TTC549 (cell line): ENCODE measurements around the gene HP1BP3.

Experiments
- FAIRE-seq: peaks from 2 replicates; lab custom pipeline; 2012; peaks lifted over from hg19 to GRCh38; lab: Jason Lieb, UNC

HP1BP3 gene

DNA sequence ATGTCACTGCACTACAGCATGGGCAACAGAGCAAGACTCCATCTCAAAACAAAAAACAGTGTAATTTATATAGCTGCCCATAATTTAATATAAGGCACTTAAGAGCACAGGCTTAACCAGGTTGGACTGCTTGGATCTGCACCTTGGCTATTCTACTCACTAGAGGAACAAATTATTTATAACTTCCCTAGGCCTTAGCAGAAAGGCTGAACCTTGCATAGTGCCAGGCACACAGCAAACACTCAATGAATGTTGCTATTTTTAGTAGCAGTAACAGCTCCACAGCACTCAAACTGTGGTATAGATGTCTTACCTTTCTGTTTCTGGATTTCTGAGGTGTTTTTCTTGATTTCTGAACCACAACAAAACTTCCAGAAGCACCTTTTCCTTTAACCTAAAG is 19.8 kb downstream of the HP1BP3 start:
- no peak for FAIRE-seq

DNA sequence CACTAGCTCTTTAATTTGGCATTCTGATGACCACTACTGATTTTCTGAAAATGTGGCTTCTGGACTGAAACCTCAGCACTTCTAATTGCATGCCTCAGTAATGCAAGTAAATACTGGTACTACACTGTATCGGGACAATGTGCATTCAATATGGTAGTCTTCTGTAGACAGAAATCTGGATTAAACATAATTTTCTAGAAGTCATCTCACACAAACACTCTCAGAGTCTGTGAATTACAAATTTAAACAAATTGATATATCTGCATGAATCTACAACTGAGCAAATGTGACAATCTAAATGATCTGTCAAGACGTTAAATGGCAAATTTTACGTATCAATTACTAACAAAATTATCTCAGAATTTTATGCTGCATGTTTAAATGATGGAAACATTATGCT is 23.7 kb downstream of the HP1BP3 start:
- no peak for FAIRE-seq

DNA sequence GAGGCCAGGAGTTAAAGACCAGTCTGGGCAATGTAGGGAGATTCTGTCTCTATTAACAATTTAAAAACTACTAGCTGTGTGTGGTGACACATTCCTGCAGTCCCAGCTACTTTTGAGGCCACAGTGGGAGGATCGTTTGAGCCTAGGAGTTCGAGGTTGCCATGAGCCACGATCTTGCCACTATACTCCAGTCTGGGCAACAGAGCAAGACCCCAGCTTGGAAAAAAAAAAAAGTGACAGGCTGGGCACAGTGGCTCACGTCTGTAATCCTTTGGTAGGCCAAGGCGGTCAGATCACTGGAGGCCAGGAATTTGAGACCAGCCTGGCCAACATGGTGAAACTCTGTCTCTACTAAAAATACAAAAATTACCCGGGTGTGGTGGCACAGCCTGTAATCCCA is 26.8 kb downstream of the HP1BP3 start:
- no peak for FAIRE-seq

DNA sequence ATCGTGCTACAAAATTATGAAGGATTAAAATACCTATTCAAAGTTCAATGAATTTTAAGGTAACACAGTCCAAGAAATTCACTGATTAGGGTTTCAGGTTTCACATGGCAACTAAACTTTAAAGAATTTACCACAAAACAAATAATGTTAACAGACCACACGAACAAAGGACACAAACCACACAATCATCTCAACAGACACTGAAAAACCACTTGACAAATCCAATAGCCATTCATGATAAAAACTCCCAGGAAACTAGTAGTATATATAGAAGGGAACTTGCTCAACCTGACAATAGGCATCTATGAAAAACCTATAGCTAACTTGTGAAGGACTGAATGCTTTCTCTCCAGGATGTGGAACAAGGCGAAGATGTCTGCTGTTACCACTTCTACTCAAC is 33.5 kb downstream of the HP1BP3 start:
- FAIRE-seq: no peak

DNA sequence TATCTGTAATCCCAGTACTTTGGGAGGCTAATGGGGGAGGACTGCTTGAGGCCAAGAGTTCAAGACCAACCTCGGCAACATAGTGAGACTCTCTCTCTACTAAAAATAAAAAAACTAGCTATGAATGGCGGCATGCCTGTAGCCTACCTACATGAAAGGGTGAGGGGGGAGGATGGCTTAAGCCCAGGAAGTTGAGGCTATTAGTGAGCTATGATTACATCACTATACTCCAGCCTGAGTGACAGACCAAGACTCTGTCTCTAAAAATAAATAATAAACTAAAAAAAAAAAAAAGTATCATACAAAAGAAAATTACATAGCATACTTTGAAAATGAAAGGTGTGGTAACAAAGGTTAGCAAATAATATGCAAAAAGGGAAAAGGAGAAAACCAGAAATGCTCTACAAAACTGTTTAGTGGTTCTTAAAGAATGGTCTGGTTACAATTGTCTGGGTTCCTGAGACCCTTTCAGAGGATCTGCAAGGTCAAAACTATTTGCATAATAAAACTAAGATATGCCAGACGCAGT is 35.6 kb downstream of the HP1BP3 start:
- no peak for FAIRE-seq

DNA sequence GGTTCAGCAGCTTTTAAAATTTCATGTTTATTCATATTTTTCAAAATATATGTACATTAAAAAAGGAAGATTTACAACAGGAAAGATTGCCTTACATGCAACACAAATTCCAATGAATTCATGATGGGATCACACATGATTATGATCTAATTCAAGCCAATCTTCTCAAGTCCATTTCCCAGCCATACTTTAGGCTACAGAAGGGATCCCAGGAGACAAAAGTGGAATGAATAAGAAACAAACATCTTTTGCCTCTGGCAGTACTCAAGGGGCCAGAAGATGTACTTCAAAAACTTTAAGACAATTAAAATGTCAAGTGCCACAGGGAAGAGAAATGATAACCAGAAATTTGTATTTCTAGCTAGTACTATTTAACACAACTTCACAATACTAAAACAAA is 44.4 kb downstream of the HP1BP3 start:
- FAIRE-seq: no peak

DNA sequence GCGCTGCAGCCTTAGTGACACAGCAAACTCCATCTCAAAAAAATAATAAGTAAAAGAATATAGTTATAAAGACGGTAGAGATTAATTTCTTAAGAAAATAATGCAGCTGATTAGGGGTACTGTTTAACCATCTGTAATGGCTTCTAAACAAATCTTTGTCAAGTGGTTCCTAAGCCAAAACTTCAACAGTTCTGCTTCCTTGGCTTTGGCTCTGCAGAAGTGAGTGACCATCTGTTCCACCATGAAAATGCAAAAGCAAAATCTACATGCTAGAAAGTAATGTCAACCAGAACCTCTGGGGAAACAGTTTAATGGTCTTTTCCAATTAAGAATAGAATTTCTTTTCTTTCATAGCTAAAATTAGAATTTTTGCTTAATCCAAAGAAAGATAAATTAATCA is 46.3 kb downstream of the HP1BP3 start:
- FAIRE-seq: no peak

DNA sequence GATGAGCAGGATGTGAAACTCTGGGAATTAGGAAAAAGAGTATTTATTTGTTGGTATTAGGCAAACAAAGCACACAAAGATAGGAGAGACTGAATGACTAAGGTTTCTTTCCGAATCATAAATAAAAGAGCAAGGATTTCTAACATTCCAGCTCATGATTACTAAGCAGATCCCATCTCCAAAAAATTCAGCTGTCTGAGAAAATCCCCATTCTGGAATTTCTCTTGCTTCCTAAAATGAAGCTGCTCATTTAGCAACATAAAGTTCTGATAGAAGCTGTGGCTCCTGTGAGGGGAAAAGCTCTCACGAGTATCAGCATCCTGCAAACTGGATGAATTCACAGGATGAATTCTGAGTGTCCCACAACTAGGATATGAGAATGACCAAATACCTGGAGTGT is 47.9 kb downstream of the HP1BP3 start:
- no peak for FAIRE-seq

DNA sequence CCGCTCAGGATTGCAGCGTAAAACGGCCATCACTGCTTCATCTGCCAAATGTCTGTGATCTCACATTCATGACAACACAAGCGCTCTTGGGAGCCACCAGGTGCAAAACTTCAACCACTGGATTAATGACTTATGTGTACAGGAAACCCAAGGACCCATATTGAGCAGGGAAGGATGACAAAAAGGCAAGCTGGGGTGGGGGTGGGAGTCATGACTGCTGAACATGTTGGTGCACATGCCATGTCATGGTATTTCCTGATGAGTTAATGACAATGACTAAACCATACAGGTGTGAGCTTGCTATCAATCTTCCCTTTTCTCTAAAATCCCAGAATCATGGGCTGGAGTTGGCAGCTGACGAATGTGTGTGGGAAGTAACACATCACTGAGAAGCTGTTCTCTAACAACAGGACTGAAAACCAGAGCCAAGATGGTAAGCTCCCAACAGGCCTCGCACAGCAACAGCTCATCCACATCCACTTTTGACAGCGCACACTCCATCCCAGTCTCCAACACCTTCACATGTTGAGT is 51.5 kb downstream of the HP1BP3 start:
- no peak for FAIRE-seq

DNA sequence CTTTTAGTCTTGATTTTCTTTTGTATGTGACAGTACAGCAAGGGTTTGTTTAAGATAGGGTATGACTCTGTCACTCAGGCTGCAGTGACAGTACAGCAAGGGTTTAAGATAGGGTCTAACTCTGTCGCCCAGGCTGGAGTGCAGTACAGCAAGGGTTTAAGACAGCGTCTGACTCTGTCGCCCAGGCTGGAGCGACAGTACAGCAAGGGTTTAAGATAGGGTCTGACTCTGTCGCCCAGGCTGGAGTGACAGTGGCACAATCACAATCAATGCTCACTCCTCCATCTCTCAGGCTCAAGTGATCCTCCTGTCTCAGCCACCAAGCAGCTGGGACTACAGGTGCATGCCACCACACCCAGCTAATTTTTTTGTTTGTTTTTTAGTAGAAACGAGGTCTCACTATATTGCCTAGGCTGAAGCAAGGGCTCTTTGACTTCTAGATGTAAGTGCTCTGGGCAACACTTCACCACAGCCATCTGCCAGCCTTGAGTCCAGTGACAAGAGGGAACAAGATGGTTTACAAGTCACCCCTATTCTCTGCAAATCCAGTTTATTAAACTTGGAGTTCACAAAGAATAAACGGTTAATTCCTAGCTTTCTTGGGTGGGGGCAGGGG is 53.6 kb downstream of the HP1BP3 start:
- FAIRE-seq: no peak

DNA sequence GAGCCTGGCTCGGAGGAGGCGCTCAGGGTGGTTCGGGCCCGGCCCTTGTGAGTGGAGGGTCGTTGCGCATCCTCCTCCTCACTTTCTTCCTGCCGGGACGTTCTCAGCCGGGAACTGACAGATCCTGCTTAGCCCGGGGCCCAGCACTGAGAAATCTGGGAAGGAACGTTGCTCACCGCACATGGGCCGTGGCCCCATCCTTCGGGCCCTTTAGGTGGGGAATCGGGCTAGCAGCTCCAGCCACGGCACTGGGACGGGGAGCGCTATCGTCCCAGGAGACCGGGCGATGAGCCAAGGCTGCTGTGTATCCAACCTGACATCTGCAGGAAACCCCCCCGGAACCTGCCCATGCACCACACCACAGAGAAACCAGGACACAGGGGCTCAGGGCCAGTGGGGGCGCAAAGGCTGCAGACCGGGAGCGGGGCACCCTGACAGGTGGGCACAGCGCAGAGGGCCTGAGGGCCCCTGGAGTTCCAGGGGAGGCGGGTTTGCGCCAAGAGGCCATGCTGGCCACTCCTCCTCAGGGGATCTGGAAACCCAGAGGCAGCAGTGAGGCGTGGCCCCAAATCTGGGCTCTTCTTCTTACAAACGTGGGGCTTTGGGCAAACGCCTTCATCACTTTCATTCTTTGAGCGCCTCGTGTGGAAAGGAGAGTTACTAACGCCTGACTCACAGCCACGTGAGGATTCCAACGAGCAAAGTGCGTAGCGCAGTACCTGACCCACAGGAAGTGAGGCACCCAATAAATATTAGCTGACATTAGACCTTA is 54.3 kb downstream of the HP1BP3 start, which contains the start of gene SH2D5:
SH2D5 (minus strand) TSS at position 116 of the 772 bp plus-strand sequence. CDS start 4,659 bp downstream, outside the sequence.
- FAIRE-seq: no peak

DNA sequence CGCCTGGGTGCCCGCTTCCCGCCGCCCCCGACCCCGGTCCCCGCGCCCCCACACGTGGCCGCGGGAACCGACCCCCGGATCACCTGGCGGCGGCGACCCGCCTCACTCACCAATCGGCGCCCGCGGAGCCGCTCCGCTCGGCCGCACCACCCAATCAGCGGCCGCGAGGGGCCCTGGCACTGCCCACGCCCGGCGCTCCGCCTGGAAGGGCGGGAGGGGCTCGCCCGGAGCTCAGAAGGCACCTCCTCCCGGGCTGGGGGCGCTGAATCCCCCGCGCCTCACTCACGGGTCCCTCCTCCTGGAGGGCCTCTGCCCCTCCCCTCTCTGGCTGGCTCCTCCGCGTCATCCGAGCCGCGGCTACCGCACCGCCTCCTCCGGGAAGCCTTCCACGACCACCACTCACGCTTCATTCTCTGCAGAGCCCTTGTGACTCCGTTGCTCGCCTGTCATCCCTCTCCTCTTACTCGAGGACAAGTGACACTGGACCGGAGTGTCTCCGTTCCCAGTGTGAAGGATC is 55.0 kb downstream of the HP1BP3 start:
- no peak for FAIRE-seq

DNA sequence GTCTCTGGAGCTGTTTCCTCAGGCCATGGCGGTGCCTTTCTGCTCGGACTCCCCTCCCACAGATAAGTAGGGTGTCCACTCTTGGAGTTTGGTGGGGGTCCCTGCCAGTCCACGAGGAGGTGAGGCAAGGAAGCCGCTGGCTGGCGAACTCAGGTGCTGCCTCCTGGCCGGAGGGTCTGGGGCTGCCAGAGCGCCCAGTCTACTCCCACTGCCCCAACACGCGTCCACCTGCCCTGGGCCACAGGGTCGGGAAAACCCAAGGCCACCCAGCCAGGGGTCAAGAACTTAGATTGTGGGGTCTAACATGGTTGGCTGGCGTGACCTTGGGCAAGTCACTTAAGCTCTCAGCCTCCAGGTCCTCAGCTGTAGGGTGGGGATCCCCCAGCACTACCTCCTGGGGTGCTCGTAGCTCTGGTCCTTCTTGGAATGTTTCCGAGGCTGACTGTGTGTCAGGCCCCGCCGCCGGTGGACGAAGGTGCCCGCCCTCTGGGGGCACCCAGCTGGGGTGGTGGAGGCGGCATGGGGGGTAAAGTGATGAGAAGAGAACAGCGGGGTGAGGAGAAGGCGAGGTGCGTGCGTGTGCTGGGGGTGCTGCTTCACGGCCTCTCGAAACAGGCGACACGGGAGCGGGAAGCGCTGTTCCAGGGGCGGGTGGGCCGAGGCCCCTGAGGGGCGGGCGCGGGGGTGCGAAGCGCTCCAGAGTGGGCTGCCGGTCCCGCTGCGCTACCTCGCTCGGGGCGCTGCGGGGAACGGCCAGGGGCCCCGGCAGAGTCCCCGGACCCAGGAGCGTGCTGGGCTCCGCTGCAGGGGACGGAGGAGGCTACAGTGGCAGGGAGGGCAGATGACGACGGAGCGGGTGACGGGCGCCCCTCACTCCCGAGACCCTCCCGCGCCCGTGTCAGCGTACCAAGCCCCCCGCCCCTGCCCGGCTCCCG is 55.8 kb downstream of the HP1BP3 start:
- no peak for FAIRE-seq

DNA sequence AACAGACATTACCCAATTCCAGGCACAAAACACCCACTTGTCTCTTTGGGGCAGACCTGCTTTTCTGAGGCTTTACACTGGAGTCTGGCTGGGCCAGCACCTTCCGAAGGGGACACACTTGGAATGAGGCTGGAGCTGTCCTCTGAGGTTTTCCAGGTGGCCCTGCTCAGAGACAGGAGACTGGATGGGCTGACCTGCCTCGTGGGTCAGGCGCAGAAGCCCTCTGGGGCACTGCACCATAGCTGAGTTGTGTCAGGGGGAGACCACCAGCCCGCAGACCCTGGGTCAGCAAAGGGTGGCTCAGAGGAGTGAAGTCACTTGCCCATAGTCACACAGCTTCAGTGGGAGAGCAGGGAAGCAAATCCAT is 56.4 kb downstream of the HP1BP3 start:
- FAIRE-seq: no peak

DNA sequence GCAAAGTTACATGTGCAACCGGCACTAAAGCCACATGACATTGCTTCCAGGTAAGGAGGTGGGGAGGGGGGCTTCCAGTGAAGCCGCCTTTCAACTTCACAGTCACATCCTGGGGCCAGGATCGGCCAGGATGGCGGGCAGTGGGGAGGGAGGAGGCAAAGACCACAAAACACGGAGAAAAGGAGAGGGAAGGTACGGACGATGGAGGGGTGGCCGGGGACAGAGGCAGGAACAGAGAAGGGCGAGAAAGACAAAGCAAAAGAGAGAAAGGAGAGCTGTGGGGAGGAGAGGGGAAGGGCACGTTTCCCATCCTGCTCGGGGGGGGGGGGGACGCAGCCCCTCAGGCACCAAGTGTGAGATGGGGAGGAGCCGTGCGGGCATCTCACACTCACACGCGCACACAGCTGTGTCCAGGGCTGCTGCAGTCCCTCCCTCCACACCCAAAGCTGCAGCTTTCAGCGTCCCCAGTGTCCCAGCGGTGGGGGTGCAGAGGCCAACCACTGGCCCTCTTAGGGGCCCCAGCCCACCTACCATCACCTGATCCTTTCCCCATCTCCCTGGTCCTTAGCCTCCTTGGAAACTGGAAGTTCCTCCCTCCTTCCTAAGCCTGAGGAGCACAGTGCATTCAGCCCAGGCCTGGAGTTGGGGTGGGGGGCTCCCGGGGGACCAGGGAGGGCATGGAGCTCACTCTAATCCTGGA is 57.0 kb downstream of the HP1BP3 start:
- FAIRE-seq: no peak

DNA sequence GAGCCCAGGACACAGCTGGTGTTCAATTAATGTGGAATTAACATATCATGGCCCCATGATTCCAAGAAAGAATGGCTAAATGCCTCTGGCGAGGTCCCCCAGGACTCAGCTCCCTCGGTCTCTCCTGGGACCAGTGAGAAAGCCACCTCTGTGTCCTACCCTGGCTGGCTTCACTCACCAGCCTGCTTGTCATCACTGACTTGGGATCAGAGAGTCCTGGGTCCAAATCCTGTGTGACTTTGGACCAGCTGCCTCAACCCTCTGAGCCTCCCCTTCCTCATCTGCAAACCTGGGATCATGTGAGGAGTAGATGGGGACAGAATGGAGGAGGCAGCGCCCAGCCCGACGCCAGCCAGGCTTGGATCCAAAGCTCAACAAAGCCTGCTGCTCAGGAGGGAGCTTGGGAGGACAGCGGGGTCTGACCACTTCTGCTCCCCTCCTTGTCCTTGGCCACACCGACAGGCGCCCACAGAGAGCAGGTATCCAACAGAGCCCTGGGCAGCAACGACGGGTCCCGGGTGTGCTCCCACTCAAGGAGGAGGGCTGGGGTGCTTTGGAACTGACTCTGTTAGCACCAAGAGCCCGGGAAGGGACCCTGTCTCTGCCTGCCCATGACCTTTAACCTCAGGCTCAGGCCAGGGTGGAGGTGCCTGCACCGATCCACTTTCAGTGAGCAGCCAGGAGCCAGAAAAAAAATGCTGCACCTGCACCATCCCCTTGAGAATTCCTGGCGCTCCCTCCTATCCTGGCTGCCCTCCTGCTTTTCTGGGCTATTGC is 57.8 kb downstream of the HP1BP3 start:
- no peak for FAIRE-seq

DNA sequence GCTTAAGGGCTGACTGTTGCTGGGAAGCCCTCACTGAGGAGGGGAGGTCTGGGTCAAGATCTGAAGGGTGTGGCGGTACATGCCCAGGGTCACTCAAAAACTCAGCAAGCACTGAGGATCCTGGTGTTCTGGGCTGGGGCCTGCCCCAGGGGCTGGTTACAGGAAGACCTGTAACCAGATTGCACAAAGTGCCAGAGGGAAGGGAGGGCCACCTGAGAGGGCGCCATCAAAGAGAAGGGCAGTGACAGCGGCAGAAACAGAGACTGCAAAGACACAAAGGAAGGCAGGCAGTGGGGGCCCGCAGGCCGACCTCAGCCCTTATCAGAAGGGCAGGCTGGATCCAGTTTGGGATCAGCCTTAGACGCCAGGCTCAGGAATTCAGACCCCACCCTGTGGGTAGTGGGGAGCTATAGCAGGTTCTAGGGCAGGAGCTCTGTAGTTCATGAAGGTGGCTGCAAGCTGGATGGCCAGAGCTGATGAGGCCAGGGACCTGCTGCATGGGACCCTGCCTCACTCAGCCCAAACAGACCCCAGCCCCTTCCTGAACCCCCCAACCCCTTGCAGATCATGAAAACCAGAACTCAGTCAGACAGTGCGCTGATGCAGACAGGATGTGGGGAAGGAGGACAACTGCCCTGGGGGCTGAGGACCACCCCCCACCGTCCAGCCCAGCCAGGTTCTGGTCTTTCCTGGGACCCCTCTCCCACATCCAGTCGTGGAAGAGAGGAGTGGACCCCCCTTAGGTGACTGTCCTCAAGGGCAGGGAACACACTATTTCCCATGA is 58.5 kb downstream of the HP1BP3 start:
- no peak for FAIRE-seq

DNA sequence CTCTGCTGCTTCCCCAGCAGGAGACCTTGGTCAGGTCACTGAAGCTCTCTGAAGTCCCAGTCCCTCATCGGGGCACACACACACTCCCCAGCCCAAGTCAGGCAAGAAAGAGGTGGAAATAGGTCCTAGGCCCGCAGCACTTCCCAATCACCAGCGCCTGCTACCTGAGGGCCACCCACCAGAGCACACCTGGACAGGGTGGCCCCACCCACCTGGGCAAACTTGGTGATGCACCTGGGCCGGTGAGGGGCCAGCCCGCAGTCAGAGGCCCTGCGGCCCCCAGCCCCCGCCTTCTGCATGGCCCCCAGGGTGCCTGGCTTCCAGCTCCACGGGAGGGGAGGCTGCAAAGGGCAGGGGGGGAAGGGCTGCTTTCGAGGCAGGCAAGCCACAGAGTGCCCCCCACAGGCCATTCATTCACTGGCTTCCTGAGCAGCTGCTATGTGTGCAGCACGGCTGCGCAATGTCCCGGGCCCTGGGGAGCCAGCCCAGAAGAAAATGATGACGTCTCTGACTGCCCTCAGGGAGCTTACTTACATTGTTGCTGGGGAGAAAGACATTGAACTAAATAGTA is 59.3 kb downstream of the HP1BP3 start:
- FAIRE-seq: no peak

DNA sequence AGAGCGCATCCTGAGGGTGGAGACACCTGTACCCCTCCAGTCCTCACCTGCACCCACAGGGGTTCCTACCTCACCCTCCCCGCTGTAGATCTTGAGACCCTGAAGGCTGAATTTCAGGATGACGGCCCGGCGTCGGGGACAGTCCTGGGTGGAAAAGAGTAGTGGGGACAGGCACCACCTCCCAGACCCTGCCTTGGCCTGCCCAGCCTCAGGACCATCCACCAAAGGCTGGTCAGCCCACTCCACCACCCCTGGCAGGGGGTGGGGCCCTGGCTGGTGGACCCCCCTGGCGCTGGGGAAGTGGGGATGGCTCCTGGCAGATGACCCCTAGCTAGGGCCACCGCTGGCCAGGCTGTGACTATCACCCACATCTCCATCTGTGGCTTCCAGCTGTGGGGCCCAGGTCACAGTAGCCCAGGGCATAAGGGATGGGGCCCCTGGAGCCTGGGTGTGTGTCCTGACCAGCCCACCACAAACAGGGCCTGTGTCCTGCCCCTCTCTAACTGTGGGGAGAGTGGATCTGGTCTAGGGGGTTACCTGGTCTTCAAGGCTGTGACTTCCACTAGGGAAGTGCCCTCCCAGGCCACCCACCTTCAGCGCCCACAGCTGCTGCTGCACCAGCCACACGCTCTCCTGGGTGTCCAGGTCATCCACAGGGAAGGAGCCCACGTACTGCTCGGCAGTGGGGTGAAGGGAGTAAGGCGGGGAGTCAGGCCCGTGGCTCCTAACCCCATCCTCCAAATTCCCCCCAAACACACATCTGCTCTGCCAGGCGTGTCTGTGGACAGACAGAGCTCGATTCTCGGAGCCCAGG is 60.0 kb downstream of the HP1BP3 start:
- FAIRE-seq: no peak
